ENCODE results near the gene DHRS9.

DNA sequence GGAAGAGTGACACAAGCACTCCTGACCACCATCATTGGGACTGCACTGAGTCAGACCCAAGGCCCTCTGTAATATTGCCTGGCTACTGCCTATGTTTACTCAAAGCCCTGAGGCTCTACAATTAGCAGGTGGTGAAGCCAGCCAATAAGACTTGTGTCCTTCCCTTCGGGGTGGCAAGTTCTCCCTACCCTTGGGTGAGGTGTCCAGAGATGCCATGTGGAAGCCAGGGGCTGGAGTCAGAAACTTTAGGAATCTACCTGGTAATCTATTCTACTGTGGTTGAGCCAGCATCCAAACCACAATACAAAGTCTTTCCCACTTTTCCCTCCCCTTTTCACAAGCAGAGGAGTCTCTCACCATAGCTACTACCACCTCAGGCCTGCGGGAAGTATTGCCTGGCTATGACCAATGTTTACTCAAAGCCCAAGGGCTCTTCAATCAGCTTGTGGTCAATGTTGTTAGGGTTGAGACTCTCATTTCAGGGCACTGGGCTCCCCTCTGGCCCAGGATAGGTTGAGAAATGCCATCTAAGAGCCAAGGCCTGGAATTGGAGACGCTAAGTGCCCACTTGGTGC is 17.6 kb downstream of the DHRS9 start:
- TF ChIP-seq POLR2A (IDR thresholded peaks at IDR 0.05; ENCODE audit: low read depth, low read length), result no peak
- no peak for TF ChIP-seq CTCF (conservative IDR thresholded peaks at IDR 0.05; ENCODE audit: low read depth, low read length)
- no peak for TF ChIP-seq RFX5 (IDR thresholded peaks at IDR 0.05; ENCODE audit: low read depth, low read length)
- TF ChIP-seq CHD1 (IDR thresholded peaks at IDR 0.05; ENCODE audit: low read depth, low read length), result no peak
- no peak for TF ChIP-seq FOS (IDR thresholded peaks at IDR 0.05; ENCODE audit: low read depth, low read length)
- no peak for TF ChIP-seq MXI1 (IDR thresholded peaks at IDR 0.05; ENCODE audit: borderline replicate concordance, low read depth, low read length)
- TF ChIP-seq NFE2L2 (IDR thresholded peaks at IDR 0.05; ENCODE audit: low read depth, low read length), result no peak
- TF ChIP-seq RCOR1 (IDR thresholded peaks at IDR 0.05; ENCODE audit: insufficient replicate concordance, low read length), result no peak
- no peak for TF ChIP-seq SMC3 (IDR thresholded peaks at IDR 0.05; ENCODE audit: low read depth, low read length)
- no peak for TF ChIP-seq CEBPB (IDR thresholded peaks at IDR 0.05; ENCODE audit: low read depth, low read length)
- no peak for TF ChIP-seq BHLHE40 (IDR thresholded peaks at IDR 0.05; ENCODE audit: low read depth, low read length)
- TF ChIP-seq RAD21 (IDR thresholded peaks at IDR 0.05; ENCODE audit: low read length), result no peak
- no peak for TF ChIP-seq MAZ (IDR thresholded peaks at IDR 0.05; ENCODE audit: borderline replicate concordance, low read depth, low read length)
